NCI-H2081 (cell line): ENCODE results near the gene ELP6.
"Not testable (repeated sequence)": the region's sequence is repeated elsewhere in the genome, so short reads cannot be mapped to it uniquely, and the experiment has no call there.

Source experiments
- DNase-seq, 2 experiments: peaks; one replicate each; lab custom pipeline; 2025; lab: John Stamatoyannopoulos, UW

The ELP6 gene

GRCh38 chr3:47464588-47464987, 48.9 kb downstream of the ELP6 start:
- DNase-seq, result no peak

DNA sequence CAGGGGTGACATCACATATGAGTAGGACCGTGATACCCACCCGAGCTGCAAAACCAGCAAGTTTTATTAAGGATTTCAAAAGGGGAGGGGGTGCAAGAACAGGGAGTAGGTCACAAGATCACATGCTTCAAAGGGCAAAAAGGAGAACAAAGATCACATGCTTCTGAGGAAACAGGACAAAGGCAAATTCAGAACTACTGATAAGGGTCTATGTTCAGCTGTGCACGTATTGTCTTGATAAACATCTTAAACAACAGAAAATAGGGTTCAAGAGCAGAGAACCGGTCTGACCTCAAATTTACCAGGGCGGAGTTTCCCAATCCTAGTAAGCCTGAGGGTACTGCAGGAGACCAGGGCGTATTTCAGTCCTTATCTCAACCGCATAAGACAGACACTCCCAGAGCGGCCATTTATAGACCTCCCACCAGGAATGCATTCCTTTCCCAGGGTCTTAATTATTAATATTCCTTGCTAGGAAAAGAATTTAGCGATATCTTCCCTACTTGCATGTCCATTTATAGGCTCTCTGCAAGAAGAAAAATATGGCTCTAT, 53.9 kb downstream of the ELP6 start:
- not testable (repeated sequence) for DNase-seq

DNA sequence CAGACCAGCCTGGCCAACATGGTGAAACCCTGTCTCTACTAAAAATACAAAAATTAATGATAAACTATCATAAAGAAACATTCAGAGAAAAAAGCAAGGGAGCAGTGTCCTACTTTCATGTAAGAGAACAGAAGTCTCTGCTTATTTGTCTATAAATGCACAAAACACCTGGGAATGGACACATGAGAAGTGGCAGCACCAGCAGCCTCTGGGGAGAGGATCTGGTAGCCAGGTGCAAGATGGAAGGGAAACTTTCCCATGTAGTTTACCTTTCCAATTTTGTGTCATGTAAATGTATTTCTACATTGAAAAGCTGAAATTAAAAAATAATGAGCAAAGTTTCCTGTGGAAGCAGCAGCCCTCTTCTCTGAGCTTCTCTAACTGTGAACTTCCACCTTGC, 56.5 kb downstream of the ELP6 start:
- no peak for DNase-seq

DNA sequence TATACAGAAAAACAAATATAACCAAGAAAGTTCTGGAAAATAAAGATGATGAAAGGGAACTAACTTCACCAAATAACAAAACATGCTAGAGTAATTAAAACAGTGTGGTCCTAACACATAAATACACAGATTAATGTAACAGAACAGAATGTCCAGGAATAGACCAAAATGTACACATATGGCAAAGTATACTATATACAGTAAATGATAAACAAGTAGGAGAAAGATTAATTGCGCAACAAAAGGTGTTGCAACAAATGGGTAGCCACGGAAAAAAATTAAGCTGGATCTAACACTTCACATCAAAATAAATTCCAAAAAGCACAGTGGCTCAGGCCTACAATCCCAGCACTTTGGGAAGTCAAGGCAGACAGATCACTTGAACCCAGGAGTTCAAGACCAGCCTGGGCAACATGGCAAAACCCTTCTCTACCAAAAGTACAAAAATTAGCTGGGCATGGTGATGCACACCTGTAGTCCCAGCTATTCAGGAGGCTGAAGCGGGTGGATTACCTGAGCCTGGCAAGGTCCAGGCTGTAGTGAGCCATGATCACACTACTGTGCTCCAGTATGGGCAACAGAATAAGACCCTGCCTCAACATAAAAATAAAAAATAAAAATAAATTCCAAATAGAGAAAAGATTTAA, 57.6 kb downstream of the ELP6 start:
- DNase-seq, result no peak

DNA sequence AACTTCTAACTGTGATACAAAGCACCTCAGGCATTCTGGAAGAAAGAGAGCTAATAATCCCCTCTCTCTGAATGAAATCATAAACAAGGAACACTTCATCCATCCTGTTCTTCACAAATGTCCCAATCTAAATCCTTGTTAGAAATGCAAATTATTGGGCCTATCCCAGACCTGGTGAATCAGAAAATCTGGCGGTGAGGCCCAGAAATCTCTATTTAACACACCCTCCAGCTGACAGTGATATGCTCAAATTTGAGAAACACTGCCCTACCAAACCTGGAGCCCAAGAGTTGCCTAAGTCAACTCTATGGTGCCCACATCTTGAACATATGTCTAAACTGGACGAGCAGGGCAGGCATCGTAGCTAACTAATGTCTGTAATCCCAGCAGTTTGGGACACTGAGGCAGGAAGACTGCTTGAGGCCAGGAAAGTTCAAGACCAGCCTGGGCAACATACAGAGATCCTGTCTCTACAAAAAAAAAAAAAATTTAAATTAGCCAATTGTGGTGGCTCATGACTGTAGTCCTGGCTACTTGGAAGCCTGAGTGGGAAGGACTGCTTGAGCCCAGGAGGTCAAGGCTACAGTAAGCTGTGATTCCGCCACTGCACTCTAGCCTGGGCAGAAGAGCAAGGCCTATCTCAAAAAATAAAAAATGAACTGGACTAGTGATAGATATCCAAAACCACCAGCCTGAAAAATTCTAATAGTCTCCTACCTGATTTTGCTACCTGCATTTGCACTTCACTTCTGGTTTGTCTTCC, 60.9 kb downstream of the ELP6 start:
- no peak for DNase-seq
